ENCODE results near the gene TBC1D16.
"Not testable (repeated sequence)": the region's sequence is repeated elsewhere in the genome, so short reads cannot be mapped to it uniquely, and the experiment has no call there.

TBC1D16 gene

DNA sequence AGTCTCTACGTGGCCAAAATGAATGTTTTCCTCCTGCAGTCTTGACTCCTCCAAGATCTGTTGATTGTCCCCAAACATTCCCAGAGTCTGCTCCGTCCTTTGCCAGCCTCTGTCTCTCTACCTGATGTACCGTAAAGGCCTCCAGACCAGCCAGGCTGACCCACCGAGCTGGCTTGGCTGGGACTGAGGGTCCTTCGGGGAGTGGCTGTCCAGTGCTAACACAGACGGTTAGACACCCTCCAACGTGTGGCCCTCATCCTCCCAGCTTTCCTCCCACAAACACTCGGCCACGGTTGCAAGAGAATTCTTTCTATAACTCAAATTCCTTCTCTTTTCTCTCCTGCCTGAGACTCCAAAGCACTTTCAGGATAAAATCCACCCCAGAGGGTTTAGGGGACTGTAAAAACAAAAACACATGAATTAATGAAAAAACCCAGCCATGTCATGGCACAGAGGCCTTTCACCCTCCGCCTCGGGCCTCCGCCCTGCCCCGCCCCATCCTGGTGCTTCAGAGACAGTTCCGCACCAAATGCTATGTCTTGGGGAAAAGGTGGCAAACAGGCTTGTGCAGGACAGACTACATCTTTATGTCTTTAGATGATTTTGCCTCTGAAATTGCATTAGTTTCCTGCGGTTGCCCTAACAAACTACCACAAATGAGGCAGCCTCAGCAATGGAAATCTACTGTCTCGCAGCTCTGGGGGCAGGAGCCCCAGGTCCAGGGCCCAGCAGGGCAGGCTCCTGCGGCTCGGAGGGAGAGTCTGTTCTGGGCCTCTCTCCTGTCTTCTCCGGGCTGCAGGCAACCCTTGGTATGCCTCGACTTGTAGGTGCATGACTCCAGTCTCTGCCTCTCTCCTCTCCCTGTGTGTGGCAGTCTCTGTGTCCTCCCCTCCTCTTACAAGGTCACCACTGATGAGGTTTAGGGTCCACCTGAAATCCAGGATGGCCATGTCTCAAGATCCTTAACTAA, 124.0 kb downstream of the TBC1D16 start:
- DNase-seq = no peak

DNA sequence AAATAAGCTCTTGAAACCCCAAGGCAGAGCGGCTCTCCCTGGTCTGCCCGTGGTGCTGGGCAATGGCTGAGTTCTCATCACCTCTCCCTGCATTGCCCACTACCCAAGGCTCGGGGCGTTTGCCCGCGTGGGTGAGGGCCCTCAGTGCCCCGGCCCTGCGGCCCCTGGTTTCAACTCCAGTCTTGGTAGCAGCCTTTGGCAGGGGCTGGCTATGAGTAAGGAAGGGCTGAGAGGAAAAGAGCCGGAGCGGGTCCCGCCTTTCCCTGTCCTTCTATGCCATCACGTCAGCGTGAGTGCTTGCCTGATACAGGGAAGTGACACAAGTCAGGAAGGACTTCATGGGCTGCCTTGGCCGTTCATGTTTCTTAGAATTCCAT, 124.7 kb downstream of the TBC1D16 start:
- no peak for DNase-seq

DNA sequence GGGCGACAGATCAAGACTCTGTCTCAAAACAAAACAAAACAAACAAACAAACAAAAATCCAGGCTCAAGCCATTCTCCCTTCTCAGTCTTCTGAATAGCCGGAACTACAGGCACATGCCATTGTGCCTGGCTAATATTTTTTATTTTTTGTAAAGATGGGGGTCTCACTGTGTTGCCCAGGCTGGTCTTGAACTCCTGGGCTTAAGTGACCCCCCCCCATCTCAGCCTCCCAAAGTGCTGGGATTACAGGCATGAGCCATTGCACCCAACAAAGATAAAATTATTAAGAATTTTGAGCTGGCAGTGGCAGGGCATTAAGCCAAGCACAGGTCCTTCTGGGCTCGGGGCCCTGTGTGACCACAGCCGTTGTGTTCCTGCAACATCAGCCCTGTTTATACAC, 126.6 kb downstream of the TBC1D16 start:
- DNase-seq = no peak

DNA sequence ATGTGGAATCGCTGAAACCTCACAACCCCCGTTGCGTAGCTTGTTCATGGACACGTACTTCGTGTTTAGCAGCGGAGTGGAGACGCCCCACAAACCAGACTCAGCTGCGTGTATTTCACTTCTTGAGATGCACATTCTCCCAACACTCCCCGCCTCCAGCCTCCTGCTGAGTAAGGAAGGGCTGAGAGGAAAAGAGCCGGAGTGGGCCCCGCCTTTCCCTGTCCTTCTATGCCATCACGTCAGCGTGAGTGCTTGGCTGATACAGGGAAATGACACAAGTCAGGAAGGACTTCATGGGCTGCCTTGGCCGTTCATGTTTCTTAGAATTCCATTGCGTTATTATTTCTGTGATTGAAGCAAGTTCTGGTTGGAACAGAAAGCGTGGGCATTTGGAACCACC, 127.8 kb downstream of the TBC1D16 start:
- DNase-seq = no peak

DNA sequence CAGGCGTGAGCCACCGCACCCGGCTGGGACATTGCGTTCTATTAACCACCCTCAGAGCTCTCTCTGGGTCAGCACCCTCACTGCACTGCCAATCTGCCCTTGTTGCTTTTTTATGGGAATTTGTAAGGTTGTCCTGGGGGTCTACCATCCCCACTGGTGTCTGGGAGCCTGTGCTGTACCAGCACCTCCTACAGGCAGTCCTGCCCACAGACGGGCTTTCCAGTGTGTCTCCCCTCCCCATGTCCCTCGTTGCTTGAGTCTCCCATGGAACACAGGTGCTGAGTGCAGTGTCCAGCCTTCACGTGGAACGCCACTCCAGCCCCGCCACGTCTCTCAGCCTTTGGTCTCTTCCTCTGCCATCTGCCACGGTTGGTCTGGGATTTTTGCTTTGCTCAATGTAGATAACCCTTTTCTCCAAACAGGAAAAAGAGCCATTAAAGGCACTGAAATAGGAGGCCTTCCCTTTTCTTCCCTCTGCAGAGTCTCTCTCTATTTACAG, 128.4 kb downstream of the TBC1D16 start:
- no peak for DNase-seq

DNA sequence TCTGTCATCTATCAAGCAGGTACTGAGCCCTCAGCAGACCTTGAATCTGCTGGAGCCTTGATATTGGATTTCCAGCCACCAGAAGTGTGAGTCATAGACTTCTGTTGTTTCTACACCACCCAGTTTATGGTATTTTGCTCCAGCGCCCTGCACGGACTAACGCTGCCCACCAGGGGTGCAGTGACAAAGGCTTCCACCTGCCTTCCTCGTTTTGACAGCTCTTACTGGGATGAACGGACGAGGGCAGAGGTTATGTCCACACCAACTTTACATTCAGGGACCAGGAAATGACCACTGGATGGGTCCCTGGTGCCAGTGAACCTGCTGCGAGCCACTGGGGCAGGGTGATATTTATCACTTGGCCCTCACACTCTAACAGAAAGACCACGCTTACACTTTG, 129.8 kb downstream of the TBC1D16 start:
- DNase-seq = peak; percentile 43

DNA sequence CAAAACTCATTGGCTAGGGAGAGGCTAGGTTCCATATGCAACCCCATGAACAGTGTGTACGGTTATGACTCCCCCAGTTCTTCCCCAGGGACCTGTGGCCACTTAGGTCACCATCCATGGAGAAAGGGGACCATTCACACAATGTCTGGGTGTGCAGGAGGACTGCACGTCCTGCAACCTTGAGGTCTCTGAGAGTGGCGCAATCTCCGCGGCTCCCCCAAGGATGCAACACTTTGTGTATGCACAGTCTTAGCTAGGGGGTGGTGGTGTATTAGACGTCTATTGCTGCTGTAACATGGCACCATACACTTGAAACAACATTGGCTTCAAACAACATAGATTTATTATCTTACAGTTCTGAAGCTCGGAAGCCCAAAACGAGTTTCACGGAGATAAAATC, 130.8 kb downstream of the TBC1D16 start:
- no peak for DNase-seq

DNA sequence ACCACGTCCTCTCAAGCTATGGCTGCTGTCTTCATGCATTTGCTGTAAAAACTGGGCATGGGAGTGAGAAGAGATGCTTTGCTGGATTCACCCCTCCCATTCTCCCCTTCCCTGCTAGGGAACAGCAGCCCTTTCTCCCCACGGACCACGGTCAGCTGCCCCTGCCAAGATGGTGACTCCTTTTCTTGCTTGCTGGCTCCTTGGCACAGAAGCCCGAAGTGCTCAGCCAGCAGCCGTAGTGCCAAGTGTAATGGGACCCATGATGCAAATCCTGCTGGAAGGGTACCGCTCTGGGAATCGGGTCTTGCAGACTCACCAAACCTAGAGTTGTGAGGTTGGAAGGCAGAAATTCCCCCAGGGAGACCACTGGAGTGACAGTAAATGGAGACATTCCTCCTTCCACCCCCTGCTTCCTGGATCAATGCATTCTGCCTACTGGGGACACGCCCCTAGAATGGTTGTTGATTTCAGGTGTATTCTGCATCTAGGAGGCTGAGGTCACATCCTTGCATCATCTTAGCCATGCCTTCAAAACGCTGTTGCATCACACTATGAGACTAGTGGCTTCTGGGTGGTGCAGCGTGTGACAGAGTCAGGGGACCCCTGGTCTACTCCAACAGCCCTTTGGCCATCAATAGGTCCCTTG, 133.4 kb downstream of the TBC1D16 start:
- no peak for DNase-seq

DNA sequence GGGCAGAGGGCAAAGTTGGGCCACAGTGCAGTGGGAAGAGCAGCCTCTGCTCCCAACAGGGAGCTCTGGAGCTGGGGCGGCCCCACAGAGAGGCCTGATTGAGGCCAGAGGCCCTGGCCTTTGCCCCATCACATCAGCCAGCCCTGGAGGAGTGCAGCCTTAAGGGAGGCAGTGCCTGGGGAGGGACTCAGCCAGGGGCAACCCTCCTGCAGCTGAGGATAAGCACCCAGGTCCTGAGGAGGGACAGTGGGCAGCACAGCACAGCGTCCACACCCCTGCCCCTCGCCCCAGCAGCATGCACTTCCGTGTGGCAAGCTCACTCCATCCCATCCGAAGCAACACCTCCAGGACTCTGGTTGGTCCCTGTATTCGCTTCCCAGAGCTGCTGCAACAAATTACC, 134.5 kb downstream of the TBC1D16 start:
- DNase-seq = no peak

DNA sequence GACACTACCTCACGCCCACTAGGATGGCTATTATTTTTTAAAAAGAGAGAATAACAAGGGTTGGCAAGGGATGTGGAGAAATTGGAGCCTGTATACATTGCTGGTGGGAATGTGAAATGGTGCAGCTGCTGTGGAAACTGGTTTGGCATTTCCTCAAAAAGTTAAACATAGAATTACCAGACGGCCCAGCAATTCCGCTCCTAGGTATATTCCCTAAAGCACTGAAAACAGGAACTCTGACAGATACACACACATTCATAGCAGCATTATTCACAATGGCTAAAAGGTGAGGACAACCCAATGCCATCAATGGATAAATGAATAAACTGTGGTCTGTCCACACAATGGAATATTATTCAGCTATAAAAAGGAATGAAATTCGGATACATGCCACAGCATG, 136.1 kb downstream of the TBC1D16 start:
- DNase-seq = no peak

DNA sequence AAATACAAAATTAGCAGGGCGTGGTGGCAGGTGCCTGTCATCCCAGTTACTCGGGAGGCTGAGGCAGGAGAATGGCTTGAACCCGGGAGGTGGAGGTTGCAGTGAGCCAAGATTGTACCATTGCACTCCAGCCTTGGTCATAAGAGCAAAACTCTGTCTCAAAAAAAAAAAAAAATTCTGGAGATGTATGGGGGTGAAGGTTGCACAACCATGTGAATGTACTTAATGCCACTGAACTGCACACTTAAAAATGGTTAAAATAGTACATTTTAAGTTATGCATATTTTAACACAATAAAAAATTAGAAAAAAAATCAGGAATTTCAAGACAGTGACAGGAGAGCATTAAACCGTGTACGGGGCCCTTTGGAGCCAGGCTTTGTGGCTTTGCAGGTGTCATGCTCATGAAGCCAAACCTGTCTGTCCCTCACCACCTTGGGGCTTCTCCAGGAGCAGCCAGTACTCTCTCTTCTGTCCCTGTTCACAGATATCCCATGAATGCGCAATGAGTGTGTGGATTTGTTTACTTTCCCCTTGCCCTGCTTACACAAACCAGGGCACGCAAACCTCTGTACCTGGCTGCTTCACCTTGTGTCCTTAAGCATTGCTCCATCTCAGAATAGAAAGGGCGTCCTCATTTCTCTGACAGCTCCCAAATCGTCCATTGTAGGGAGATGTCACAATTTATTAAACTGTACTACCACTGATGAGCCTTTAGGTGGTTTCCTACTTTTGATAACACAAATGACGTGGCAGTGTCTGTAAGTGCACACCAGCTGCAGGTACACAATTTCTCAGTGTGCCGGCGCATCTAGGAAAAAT, 138.2 kb downstream of the TBC1D16 start:
- DNase-seq = no peak

DNA sequence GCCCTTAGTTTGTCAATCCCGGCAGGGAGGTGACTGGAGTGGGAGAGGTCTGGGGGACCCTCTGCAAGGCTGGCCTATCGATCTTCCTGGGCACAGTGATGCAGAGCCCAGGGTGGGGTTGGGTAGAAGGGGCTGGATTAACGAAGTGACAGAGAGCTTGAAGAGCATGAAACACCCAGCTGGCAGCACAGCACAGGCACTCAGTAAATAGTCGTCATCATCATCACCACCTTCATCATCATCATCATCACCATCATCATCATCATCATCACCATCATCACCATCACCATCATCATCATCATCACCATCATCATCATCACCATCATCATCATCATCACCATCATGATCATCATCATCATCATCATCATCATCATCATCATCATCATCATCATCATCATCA, 142.2 kb downstream of the TBC1D16 start:
- DNase-seq = not testable (repeated sequence)

DNA sequence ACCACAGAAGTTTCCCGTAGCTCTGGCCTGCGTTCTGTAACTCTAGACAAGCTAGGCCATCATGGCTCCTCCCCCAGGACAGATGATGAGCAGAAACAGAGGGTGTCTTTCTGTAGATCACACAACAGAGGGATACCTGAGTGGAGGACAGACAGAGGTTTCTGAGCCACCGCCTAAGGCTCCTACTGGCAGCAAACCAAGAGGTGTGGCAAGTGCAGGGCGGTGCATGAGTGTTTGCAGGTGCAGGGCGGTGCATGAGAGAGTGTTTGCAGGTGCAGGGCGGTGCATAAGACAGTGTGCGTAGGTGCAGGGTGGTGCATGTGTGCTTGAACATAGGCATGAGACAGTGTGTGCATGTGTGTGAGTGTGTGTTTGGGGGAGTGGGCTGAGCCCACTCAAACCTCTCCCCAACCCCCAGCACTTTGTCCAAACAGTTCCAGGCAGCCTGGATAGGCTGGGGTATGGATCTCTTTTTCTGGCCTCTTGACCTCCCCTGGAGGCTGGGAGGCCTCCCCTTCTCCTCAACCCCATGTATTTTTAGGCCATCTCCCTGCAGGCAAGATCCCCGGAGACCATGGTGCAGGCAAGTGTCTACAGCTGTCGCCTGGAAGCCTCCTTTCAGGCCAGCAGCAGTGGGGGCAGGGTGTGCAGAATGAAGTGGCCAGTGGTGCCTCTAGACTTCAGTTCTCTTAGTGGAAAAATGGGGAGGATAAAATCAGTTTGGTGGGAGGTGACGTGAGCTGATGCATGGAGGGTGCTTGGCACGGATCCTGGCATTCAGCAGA, 143.0 kb downstream of the TBC1D16 start:
- no peak for DNase-seq

DNA sequence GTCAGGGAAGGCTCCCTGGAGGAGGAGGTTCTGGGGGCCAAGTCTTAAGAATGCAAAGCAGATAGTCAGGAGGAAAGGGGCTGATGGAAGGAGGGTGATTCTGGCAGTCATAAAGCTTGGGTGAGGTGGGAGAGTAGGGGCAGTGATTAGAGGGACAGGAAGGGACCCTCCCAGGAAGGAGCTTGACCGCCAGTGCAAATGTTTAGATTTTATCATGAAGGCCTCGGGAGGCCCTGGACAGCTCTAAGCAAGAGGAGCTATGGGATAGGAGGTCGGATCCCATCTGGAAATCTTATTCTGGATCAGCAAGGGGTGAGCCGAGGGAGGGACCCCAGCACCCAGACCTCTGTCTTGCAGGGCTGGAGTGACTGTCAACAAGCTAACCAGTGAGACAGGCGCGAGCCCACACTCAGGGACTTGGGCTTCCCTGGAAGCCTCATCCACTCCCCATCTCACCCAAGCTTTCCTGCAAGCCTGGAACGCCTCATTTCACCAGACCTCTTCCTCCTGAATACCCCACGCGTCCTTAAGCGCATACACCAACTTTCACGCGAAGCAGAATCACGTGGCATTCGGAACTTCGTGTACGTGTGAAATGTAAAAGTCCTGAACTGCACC, 144.4 kb downstream of the TBC1D16 start:
- no peak for DNase-seq

DNA sequence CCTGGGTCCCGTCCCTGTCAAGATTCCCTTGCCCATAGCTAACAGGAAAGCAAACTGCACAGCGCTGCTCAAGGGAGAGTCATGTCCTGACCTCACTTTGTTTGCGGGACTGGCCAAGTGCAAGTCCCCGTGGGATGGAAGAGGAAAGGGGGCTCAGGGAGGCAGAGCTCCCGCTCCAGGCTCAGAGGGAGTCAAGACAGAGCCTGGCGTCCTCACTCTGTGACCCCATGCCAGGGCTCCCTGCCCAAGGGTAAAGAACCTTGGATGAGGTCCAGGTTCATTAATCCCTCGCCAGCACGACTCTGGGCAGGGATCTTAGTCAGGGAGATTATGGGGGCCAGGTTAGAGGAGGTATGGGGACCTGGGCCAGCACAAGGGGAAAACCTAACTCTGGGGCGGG, 145.0 kb downstream of the TBC1D16 start:
- DNase-seq = no peak

DNA sequence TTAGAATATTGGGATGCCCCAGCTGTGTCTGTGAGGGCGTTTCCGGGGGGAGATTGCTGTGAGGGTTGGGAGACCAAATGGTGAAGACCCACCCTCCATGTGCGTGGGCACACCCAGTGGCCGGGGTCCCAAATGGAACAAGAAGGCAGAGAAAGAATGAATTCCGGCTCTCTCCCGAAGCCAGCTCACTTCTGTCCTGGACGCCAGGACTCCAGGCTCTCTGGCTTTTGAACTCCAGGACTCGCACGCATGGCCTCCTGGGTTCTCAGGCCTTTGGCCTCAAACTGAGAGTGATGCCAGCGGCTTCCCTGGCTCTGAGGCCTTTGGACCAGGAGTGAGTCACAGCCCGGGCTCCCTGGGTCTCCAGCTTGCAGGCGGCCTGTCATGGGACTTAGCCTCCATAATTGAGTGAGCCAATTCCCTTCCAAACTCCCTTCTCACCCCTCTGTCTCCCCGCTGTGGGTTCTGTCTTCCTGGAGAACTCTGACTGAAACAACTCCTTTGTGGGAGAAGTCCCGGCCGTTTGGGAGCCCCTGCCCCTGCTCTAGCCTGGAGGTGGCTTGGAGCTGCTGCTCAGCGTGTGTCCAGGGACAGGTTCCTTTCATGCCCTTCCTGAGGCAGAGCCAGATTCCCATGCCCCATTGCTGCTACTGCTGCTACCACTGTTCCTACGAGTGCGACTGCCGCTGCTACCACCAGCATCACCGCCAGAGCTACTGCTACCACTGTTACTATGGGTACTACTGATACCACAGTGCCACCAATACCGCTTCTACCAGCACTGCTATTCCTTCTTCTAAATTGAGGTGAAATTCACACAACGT, 146.6 kb downstream of the TBC1D16 start:
- DNase-seq = no peak

DNA sequence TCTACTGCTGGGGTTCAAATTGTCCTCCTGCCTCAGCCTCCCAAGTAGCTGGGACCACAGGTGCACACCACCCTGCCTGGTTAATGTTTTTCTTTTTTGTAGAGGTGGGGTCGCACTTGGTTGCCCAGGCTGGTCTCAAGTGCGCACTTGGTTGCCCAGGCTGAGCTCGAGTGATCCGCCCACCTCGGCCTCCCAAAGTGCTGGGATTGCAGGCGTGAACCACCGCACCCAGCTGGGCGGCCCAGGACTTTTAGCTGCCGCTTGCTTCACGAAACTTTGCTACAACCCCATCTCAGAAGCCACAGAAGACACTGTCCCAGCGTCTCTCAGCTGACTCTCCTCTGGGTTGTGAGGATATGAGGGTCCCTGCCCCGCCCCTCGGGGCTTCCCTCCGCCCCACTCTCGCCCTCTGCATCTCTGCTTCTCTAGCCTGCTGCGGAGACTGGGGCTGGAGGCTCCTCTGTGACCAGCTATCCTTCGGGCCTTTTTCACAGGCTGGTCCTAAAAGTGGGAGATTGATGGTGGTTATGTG, 147.6 kb downstream of the TBC1D16 start:
- DNase-seq = no peak

DNA sequence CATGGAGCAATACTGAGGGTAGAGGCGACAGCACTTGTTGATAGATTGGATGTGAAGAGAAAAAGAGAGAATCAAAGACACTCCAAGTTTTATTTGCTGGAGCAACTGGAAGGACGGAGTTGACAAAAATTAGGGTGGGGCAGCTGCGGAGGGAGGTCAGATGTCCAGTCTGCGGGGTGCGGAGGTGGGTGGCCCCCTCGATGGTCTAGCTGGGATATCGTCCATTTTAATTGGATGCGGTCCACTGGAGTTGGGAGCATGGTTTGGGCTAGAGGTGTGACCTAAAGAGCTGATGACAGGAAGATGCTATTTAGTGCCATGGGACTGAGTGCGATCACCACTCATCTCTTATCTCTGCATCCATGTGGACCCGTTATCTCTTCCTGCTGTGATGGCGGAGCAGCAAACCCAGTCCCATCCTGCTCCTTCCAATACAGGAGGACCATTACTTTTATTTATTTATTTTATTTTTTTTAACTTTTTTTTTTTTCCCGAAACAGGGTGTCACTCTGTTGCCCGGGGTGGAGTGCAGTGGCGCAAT, 148.2 kb downstream of the TBC1D16 start:
- DNase-seq = no peak

DNA sequence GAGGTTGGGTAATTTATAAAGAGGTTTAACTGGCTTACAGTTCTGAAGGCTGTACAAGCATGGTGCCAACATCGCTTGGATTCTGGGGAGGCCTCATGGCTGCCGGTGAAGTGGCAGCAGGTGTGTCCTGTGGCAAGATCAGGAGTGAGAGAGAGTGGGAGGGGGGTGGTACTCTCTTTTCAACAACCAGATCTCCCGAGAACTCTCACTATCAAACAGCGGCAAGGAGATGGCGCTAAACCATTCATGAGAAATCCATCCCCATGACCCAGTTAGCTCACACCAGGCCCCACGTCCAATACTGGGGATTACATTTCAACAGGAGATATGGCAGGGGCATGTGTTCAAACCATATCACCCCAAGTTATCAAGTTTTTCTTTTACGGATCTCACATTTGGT, 152.5 kb downstream of the TBC1D16 start:
- no peak for DNase-seq

All from MV-4-11 (cell line).